Mesothelial cell of epicardium (in vitro differentiated cells): ENCODE results near the gene CD99. TPM values are rescaled to one million over a fixed set of nuclear protein-coding genes. Genes with fewer than 3 reads are reported as not detected.
"Not testable (repeated sequence)": the region's sequence is repeated elsewhere in the genome, so short reads cannot be mapped to it uniquely, and the experiment has no call there.

ENCODE experiments used
- DNase-seq, 2 experiments: peaks; one replicate each; pipeline ENCODE4 v3.0.0; 2021; ENCODE audit warnings: low spot score in 2 of 2; ENCODE audit not compliant: unreplicated experiment in 2 of 2
- H3K27ac Mint-ChIP-seq: 2 replicates; pipeline ENCODE4 v1.8.0; 2021; ENCODE audit warnings: mixed read lengths
- H3K27me3 Mint-ChIP-seq: 2 replicates; pipeline ENCODE4 v1.8.0; 2021; ENCODE audit warnings: low read depth, mixed read lengths
- H3K36me3 Mint-ChIP-seq: 2 replicates; pipeline ENCODE4 v1.8.0; 2021; ENCODE audit warnings: mixed read lengths
- H3K4me1 Mint-ChIP-seq: 2 replicates; pipeline ENCODE4 v1.8.0; 2021; ENCODE audit warnings: mixed read lengths
- H3K4me3 Mint-ChIP-seq: 2 replicates; pipeline ENCODE4 v1.8.0; 2021; ENCODE audit warnings: mild to moderate bottlenecking, moderate library complexity, mixed read lengths
- H3K9me3 Mint-ChIP-seq: 2 replicates; pipeline ENCODE4 v1.8.0; 2021; ENCODE audit warnings: mixed read lengths
- CTCF ChIP-seq: fragments of 200-600 bp; sonication (generic); IDR thresholded peaks from one replicate; pipeline ENCODE4 v1.5.0; 2021; ENCODE audit warnings: antibody characterized with exemption; ENCODE audit not compliant: unreplicated experiment
- total RNA-seq: library from RNA; stranded (reverse); gene quantifications from 3 replicates; pipeline ENCODE4 v1.2.1, GENCODE V29; 2021

CD99 gene
- total RNA-seq, 1 donor from 2014 or later, result 244 TPM

GRCh38 chrX:2665387-2666304 is 25.4 kb upstream of the CD99 start:
- Mint-ChIP-seq H3K27me3 (no peaks in the 10 kb centered on the region), H3K27ac (peak overlapping the region; percentile 70), H3K4me1 (peaks cover 5% of the 10 kb centered on the region), H3K9me3 (no peaks in the 10 kb centered on the region), H3K36me3 (peaks cover 1% of the 10 kb centered on the region), H3K4me3 (no peak overlapping the region)
- DNase-seq, result no peak
- no peak for TF ChIP-seq CTCF

GRCh38 chrX:2666491-2666890 is 24.6 kb upstream of the CD99 start:
- Mint-ChIP-seq H3K9me3 (no peaks in the 10 kb centered on the region), H3K36me3 (peaks cover 1% of the 10 kb centered on the region), H3K27me3 (no peaks in the 10 kb centered on the region), H3K4me1 (peaks cover 5% of the 10 kb centered on the region), H3K4me3 (no peak overlapping the region), H3K27ac (no peak overlapping the region)
- no peak for DNase-seq
- TF ChIP-seq CTCF, result no peak

GRCh38 chrX:2670978-2671377 is 20.1 kb upstream of the CD99 start:
- no peaks in the 10 kb centered on the region for H3K27me3 Mint-ChIP-seq
- DNase-seq, result no peak
- H3K27ac Mint-ChIP-seq, result peak overlapping the region; percentile 8
- peaks cover 3% of the 10 kb centered on the region for H3K9me3 Mint-ChIP-seq
- H3K4me1 Mint-ChIP-seq, result no peaks in the 10 kb centered on the region
- no peak for TF ChIP-seq CTCF
- H3K4me3 Mint-ChIP-seq, result no peak overlapping the region
- no peaks in the 10 kb centered on the region for H3K36me3 Mint-ChIP-seq

GRCh38 chrX:2672084-2672483 is 19.0 kb upstream of the CD99 start:
- Mint-ChIP-seq H3K9me3 (peaks cover 3% of the 10 kb centered on the region), H3K27ac (no peak overlapping the region), H3K36me3 (no peaks in the 10 kb centered on the region), H3K27me3 (no peaks in the 10 kb centered on the region), H3K4me1 (no peaks in the 10 kb centered on the region), H3K4me3 (no peak overlapping the region)
- DNase-seq, result no peak
- TF ChIP-seq CTCF, result no peak

- H3K4me3 Mint-ChIP-seq, result no peak overlapping the region
- no peaks in the 10 kb centered on the region for H3K27me3 Mint-ChIP-seq
- H3K27ac Mint-ChIP-seq, result no peak overlapping the region
- no peak for DNase-seq
- TF ChIP-seq CTCF, result no peak
- H3K4me1 Mint-ChIP-seq, result no peaks in the 10 kb centered on the region
- no peaks in the 10 kb centered on the region for H3K36me3 Mint-ChIP-seq
- H3K9me3 Mint-ChIP-seq, result peaks cover 3% of the 10 kb centered on the region
These were observed 17.5 kb upstream of the CD99 start for GRCh38 chrX:2673611-2674010.

GRCh38 chrX:2675657-2676200 is 15.4 kb upstream of the CD99 start:
- not testable (repeated sequence) for H3K36me3 Mint-ChIP-seq, DNase-seq, H3K9me3 Mint-ChIP-seq, H3K4me3 Mint-ChIP-seq, H3K4me1 Mint-ChIP-seq, H3K27me3 Mint-ChIP-seq, H3K27ac Mint-ChIP-seq
